ENCODE measurements around the gene TBKBP1.

DNA sequence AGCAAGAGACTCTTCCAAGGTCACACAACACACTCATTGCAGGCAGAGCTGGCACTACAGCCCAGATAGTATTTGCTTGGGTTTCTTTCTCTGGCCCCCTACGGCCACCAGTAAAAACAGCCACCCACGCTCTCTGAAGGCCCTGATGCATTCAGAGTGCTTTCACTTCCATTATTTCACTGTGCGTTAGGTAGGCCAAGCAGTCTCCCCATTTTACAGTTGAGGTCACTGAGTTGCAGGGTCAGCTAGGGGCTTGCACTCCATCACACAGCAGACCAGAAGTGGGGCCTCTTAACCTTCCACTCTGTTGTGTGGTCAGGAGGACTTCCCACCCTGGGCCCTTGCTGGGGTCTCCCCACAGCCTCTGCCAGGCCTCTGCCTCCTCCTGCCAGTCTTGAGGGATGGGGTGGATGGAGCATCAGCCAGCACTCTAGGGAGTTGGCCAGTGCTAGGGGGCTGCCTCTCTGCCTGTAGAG is 41.6 kb downstream of the TBKBP1 start:
- TF ChIP-seq, protein P1, sequence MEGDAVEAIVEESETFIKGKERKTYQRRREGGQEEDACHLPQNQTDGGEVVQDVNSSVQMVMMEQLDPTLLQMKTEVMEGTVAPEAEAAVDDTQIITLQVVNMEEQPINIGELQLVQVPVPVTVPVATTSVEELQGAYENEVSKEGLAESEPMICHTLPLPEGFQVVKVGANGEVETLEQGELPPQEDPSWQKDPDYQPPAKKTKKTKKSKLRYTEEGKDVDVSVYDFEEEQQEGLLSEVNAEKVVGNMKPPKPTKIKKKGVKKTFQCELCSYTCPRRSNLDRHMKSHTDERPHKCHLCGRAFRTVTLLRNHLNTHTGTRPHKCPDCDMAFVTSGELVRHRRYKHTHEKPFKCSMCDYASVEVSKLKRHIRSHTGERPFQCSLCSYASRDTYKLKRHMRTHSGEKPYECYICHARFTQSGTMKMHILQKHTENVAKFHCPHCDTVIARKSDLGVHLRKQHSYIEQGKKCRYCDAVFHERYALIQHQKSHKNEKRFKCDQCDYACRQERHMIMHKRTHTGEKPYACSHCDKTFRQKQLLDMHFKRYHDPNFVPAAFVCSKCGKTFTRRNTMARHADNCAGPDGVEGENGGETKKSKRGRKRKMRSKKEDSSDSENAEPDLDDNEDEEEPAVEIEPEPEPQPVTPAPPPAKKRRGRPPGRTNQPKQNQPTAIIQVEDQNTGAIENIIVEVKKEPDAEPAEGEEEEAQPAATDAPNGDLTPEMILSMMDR (IDR thresholded peaks at IDR 0.05): no peak
- TF ChIP-seq POLR2A (IDR thresholded peaks at IDR 0.05) (no peak), EP300 (IDR thresholded peaks at IDR 0.05) (no peak)

Measured in tibial nerve (tissue), 4 donors.